ENCODE results near the gene TSPEAR.
"Not testable (repeated sequence)": the region's sequence is repeated elsewhere in the genome, so short reads cannot be mapped to it uniquely, and the experiment has no call there.

Gene TSPEAR

GRCh38 chr21:44511938-44512275, 199.5 kb downstream of the TSPEAR start:
- no peak for DNase-seq

DNA sequence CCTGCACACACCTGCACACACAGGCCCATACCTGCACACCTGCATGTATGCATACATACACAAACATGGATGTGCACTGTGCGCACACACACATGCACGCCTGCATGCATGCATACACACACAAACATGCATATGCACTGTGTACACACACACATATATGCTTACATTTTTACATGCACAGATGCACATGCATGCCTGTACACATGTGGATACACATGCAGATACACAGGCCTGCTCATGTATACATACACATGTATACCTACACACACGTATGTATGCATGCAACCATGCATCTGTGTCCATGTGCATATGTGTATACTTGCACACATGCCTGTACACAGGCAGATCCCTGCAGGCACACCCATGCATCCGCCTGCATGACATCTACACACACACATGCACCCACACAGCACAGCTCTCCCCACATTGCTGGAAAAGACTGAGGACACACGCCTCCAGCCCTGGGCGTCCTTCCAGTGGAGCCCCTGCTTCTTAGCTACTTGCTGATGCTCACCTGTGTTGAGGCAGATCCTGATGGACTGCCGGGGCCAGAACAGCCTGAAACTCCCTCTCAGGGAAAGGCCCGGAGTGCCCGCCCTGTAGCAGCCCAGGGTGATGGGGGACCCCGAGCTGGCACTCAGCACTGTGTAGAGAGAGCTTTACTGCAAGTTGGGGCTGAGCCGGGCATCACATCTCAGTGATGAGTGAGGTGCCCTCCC, 200.0 kb downstream of the TSPEAR start:
- no peak for DNase-seq

DNA sequence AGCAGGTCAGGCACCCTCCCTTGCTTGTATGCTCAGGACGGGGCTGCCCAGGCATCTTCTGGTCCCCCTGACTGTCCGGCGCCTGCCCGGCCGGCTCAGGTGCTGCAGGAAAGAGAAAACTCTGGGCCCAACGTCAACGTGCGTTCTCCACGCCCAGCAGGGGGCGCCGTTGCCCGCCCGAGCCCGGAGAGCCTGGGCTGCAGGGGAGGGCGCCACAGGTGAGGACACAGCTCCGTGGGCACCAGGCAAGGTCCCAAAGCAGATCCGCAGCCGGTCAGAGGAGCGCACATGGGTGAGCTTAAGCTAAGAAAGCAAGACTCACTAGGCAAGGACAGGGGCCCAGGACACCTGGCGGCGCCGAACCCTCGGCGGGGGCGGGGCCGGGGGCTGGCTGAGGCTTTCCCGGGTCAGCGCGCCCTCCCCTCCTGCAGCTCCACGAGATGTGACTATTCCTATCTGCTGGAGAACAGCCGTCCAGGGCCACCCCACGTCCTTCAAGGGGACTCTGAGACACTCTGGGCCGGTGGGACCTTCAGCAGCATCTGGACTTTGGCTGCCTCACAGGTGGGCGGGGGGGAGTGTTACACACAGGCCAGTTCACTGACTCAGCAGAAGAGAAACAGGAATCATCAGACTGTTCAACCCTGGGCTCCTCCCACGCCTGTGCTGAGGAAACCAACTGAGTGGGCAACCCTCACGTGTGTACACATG, 200.7 kb downstream of the TSPEAR start:
- DNase-seq: peak; percentile 63 to 77 (median 69)

DNA sequence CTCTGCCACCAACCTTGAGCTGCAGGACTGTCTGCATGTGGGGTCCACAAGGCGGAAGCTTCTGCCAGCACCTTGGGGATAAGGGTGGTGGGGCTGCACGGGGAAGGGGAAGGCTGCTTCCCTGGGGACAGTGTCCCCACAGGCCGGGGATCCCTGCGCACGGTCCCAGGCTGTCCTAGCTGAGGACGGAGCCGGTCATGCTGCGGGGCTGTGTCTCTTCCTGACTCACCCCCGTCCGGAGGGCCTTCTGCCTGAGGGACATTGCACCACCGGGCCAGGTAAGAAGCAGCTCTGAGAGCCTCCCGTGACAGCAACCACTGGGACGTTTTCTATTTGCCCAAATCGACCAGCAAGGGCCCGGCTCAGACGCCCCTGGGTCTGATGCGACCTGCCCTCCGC, 201.3 kb downstream of the TSPEAR start:
- no peak for DNase-seq

DNA sequence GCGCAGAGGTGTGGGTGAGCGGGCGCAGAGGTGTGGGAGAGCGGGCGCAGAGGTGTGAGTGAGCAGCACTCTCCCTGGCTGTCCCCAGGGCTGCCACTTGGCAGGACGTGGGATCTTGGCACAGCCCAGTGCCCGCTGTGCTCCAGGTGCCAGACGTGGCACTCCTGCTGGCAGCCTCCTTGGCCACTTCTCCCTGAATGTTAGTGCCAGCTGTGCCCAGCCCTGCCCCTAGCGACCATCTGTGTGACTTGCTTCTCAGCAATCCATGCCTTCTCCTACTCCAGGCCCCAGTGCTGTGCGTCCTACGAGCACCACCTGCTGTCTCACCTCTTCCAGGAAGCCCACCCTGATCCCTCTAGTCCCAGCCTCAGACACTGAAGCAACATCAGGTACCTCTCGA, 201.8 kb downstream of the TSPEAR start:
- DNase-seq: no peak

DNA sequence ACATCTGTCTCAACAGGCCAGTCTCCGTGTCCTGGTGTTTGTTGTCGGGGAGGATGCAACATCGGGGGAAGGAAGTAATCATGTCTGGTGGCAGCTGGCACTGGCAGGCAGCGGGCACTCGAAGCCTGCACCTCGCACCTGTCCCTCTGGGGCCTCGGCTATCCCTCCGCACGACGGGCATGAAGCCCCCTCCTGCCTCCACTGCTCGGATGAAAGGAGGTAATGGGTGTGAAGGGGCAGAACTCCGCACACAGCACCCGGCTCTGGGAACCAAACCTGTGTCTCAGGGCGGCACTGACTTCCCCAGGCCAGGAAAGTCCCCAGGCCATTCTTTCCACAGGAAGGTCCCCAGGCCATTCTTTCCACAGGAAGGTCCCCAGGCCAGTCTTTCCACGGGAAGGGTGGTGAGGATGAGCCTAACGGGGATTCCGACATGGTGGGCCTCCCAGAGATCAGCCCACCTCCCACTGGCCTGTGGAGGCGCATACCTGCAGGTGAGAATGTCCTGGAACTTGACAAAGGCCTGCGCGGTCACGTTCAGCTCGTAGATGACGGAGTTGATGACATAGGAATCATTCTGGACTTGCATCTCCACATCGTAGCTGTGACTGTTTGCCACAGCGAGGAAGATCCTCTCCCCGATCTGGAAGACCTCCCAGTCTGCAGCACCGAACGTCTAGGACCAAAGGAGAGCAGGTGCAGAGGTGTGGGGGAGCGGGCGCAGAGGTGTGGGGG, 202.5 kb downstream of the TSPEAR start:
- DNase-seq: no peak

DNA sequence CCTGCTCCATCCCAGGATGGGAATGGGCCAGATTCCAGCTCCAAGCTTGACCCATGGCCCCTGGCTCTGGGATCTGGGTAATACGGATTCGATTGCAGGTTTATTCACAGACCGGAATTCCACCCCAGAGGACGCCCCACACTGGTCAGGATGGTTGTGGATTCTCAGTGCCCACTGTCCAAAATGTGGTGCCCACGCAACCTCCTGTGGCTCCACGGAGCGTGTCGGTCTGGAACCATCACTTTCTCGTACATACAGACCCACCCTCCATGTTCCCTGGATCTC, 203.0 kb downstream of the TSPEAR start:
- DNase-seq: no peak

DNA sequence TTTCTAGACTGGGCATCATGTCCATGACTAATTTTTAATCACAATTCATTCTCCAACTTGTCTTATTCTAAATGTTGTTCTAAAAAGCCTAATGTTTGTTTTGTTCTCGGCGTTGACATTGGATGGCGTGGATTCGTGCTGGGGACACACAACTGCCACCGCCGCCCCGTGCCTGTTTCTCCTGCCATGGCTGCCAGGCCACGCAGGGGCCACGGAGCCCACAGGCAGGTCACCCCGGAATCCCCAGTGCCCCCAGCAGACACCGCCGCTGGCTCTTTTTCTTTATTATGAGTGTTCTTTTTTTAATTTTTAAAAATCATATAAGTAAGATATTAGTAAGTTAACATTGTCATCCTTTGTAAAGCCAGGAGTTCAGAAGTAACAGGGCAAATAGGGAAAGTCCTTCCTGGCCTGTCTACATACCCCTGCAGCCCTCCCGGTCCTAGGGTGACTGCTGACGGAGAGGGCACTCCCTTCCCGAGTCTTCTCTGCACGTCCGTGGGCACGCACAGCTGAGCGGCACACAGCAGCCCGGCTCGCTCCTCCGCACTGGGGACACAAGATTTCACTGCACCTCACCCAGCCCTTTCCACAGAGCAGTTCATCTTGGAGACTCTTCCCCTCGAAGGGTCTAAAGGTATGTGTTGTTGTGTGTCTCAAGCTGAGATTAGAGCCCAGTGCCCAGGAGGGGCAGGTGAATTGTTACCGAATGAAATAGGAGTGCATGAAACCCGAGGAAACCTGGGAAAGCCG, 203.5 kb downstream of the TSPEAR start:
- no peak for DNase-seq

DNA sequence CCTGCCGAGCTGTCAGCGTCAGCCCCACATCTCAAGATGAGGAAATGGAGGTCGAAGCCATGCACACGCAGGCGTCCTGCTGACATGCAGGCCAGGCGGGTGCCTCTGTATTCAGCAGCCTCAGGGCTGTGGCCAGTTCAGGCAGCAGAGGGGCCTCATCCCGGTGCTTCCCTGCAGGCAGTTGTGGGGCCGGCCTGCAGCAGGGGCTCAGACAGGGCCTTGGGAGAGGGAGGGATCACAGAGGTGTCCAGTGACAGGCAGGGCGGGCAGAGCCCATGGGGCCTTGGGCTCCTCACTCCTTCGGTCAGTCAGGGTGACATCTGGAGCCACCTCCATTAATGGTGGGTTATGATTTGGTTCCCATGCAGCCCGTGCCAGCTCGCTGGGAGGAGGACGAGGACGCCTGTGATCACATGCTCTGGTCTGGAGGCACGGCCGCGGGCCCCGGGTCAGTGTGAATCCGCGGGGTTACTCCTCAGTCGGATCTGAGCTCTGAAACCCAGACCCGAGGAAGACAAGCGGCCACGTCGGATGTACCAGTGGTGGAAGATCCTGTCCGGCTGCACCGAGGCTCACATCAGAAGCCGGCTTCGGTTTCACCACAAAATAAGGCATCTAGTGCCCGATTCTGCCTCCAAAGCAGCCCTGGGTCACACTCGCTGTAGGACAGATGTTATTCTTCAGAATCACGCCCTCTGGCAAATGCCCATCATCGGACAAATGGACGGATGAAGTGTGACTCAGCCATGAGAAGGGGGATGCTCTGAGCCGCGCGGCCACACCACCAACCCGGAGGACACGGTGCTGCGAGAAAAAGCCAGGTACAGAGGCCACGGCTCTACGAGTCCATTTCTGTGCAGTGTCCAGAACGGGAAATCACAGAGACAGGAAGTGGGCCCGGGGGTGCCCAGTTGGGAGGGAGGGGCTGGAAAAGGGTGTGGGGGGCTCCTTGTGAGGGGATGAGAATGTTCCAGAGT, 204.8 kb downstream of the TSPEAR start:
- no peak for DNase-seq

DNA sequence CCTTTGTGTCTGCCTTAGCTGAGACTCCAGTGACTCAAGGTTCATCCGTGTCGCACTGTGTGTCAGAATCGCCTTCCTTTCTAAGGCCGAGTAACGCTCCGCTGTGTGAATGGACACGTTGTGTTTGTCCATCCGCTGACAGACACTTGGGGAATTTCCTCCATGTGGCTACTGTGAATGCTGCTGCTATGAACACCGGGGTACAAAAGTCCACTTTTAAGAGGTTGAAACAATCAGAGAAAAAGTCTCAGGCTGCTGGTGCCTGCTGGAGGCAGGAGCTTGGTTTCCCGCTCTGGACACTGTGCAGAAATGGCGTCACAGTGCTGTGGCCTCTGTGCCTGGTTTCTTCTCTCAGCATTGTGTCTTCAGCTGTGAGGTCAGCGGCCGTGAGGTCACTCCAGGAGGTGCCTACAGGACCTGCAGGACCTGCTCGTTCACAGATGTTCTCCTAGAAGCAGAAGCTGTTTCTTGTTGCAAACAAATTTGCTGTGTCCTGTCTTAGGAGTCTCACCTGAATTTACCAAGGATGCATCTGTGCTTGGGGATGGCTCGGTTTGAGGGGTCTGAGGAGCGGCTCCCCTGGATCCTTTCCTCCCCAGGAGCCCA, 205.6 kb downstream of the TSPEAR start:
- DNase-seq: no peak

GRCh38 chr21:44503901-44504399, 207.4 kb downstream of the TSPEAR start:
- no peak for DNase-seq

DNA sequence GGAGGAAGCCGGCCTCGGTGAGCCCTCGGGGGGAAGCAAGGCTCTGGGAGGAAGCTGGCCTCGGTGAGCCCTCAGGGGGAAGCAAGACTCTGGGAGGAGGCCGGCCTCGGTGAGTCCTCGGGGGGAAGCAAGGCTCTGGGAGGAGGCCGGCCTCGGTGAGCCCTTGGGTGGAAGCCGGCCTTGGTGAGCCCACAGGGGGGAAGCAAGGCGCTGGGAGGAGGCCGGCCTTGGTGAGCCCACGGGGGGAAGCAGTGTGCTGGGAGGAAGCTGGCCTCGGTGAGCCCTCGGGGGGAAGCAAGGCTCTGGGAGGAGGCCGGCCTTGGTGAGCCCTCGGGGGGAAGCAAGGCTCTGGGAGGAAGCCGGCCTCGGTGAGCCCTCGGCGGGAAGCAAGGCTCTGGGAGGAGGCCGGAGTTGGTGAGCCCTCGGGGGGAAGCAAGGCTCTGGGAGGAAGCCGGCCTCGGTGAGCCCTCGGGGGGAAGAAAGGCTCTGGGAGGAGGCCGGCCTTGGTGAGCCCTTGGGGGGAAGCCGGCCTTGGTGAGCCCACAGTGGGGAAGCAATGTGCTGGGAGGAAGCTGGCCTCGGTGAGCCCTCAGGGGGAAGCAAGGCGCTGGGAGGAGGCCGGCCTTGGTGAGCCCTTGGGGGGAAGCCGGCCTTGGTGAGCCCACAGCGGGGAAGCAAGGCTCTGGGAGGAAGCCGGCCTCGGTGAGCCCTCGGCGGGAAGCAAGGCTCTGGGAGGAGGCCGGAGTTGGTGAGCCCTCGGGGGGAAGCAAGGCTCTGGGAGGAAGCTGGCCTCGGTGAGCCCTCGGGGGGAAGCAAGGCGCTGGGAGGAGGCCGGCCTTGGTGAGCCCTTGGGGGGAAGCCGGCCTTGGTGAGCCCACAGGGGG, 208.1 kb downstream of the TSPEAR start:
- DNase-seq: not testable (repeated sequence)

DNA sequence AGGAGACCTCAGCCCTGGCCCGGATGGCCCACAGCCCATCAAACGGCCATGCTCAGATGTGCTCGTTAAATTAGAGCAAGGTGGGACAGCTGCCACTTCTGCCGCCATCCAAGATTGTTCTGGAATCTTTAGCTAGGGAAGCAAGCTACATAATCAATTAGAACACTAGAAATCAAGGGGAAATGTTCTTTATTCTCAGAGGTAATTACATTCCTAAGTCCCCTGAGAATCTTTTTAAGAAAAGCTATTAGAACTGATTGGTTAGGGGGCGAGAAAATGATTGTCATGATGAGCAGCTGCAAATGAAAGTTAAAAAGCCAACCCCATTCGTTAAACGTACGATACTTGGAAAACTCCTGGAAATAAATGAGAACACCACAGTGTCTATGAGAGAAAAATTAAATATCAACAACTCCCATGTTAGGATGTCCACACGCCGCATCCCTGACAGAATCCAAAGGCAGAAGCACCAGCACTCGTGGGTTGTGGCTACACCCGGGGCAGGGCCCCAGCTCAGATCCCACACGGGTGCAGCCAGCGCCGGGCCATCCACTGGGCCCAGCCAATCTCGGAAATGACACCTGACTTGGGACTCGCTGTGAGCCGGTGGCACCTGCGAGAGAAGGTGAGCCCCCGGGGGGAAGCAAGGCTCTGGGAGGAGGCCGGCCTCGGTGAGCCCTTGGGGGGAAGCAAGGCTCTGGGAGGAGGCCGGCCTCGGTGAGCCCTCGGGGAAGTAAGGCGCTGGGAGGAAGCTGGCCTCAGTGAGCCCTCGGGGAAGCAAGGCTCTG, 209.0 kb downstream of the TSPEAR start:
- no peak for DNase-seq

GRCh38 chr21:44500111-44500510, 211.3 kb downstream of the TSPEAR start:
- DNase-seq: no peak

DNA sequence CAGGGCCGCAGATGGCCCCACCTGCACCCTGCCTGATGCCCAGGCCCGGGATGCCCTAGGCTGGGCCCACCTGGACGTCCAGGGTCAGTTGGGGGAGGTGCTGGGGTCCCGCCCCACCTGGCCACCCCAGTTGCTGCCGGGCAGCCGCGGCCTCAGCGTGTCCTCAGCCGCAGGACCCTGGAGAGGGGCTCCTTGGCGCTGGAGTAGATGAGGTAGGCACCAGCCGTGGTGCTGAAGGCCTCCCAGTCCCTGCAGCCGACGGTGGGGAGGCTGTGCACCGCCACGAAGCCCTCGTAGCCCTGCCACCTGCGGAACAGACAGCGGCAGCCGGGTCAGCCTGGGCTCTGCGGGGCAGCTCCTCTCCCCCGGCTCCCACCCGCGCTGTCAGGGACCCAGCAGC, 211.7 kb downstream of the TSPEAR start:
- no peak for DNase-seq

GRCh38 chr21:44499211-44499560, 212.2 kb downstream of the TSPEAR start:
- no peak for DNase-seq

DNA sequence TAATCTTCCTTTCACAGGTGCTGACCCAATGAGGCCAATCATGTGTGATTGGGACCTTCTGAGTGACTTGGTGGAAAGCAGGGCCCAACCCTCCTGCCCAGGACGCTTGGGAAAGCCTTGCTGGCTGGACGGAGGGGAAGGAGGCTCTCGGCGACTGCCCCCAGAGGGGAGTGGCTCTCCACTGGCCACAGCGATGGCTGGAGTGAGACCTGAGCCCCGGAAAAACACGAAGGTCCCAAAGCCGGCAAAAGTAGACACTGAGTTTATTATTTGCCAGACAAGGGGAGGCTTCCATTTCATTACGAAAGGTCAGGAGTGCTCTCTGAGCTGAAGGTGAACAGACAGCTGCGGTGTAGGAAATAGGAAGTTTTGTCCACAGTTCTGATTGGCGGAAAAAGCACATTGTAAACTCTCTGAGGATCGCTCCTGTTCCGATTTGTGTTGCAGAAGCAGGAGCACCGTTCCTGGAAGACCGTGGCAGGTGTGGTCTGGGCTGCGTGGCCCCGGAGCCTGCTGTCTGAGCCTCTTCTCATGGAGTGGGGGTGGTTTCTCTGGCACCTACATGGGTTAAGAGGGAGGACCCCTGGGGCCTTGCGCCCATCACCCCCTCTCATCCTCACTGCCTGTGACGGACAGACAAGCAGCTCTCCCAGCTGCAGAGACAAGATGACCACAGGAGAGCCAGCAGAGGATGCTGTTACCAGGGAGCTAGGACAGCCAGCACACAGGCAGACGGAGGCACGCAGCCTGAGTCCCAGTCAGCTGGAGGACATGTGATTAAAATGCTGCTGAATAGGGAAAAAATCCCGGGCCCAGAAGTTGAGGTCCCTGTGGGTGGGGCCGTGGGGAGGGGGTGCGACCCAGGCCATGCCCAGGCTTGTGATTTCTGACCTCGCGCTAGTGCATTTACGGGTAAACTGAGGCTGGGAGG, 212.8 kb downstream of the TSPEAR start:
- DNase-seq: no peak

GRCh38 chr21:44497703-44498126, 213.7 kb downstream of the TSPEAR start:
- DNase-seq: no peak

Measured in T-helper 2 cell (primary cell).